GM19324 (cell line): ENCODE data around the gene STX10.
A peak's percentile ranks its signal among the peaks of the same experiment; 100 is the strongest.

ENCODE experiments used
- ATAC-seq: cut with Tn5 transposase; IDR thresholded peaks from one replicate; pipeline ENCODE4 v1.9.1; 2021; ENCODE audit warnings: mild to moderate bottlenecking, moderate library complexity; ENCODE audit not compliant: unreplicated experiment, low FRiP score

Gene STX10

GRCh38 chr19:13121551-13122274, 28.5 kb downstream of the STX10 start:
- no peak for ATAC-seq

- no peak for ATAC-seq
Observed at GRCh38 chr19:13120817-13121216, 29.4 kb downstream of the STX10 start.

- ATAC-seq = no peak
Observed at GRCh38 chr19:13120031-13120430, 30.1 kb downstream of the STX10 start.

- no peak for ATAC-seq
Observed at GRCh38 chr19:13119627-13120026, 30.5 kb downstream of the STX10 start.

- peak; percentile 20 for ATAC-seq
Observed at GRCh38 chr19:13118424-13119193, 31.6 kb downstream of the STX10 start.

- ATAC-seq = peak; percentile 59
Observed at GRCh38 chr19:13117772-13118423, 32.3 kb downstream of the STX10 start, which contains the start of gene NACC1. Gene NACC1, plus strand, starts transcription at chr19:13118264. Its CDS starts 16,944 bp downstream, at chr19:13135208.

GRCh38 chr19:13117176-13117771, 32.9 kb downstream of the STX10 start:
- no peak for ATAC-seq

GRCh38 chr19:13116282-13117175, 33.6 kb downstream of the STX10 start, which contains the start of gene TRMT1:
Gene TRMT1, minus strand, starts transcription at chr19:13116740. Its CDS starts 341 bp downstream, at chr19:13116399.
- ATAC-seq = peak; percentile 41

GRCh38 chr19:13115936-13116281, 34.3 kb downstream of the STX10 start:
- ATAC-seq = no peak

- no peak for ATAC-seq
Observed at GRCh38 chr19:13112555-13112954, 37.6 kb downstream of the STX10 start.

GRCh38 chr19:13110099-13110610, 40.0 kb downstream of the STX10 start:
- no peak for ATAC-seq

GRCh38 chr19:13109361-13110098, 40.6 kb downstream of the STX10 start:
- ATAC-seq = no peak

- peak; percentile 2 for ATAC-seq
Observed at GRCh38 chr19:13104848-13105711, 45.1 kb downstream of the STX10 start.

- ATAC-seq = peak; percentile 42
Observed at GRCh38 chr19:13104360-13104847, 45.8 kb downstream of the STX10 start.

GRCh38 chr19:13103581-13104359, 46.4 kb downstream of the STX10 start:
- ATAC-seq = no peak

GRCh38 chr19:13102666-13103580, 47.3 kb downstream of the STX10 start, which contains the start of gene LYL1:
Gene LYL1, minus strand, starts transcription at chr19:13102858. Its CDS starts 1,687 bp downstream, at chr19:13101171.
- peak; percentile 47 for ATAC-seq
